HG02588 (cell line): ENCODE measurements around the gene TMEM240.

ENCODE experiments used
- ATAC-seq: cut with Tn5 transposase; IDR thresholded peaks from one replicate; pipeline ENCODE4 v1.9.1; 2021; ENCODE audit warnings: mild to moderate bottlenecking, moderate library complexity; ENCODE audit not compliant: unreplicated experiment

The TMEM240 gene

DNA sequence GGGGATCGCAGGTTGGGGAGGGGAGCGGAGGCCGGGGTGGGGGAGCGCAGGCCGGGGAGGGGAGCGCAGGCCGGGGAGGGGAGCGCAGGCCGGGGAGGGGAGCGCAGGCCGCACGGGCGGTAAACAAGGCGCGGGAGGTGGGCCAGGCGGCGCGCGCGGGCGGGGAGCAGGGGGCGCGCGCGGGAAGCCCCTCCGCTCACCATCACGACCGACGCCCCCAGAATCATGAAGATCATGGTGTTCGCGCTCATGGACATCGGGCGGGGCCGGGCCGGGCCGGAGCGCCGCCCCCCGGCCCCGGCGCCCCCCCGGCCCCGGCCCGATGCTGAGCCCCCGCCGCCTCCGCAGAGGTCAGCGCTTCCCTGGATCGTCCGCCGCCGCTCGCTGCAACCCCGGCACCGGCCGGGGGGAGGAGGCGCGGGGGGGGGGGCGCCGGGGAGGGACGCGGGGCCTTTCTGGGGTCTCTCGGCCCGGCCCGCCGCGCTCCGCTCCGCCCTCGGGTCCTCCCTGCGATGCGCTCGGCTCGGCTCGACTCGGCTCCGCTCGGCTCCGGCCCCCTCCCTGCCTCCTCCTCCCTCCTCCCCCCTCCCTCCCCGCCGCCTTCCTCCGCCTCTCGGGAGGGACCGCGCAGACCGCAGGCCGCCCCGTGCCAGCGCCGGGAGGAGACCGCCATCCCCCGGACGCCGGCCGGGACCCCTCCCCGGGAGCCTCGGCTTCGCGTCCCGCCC lies at the start of gene TMEM240:
Gene TMEM240 (minus strand): TSS at position 535 of the 728 bp plus-strand sequence. CDS start 278 bp downstream, at position 257.
- ATAC-seq, result no peak

DNA sequence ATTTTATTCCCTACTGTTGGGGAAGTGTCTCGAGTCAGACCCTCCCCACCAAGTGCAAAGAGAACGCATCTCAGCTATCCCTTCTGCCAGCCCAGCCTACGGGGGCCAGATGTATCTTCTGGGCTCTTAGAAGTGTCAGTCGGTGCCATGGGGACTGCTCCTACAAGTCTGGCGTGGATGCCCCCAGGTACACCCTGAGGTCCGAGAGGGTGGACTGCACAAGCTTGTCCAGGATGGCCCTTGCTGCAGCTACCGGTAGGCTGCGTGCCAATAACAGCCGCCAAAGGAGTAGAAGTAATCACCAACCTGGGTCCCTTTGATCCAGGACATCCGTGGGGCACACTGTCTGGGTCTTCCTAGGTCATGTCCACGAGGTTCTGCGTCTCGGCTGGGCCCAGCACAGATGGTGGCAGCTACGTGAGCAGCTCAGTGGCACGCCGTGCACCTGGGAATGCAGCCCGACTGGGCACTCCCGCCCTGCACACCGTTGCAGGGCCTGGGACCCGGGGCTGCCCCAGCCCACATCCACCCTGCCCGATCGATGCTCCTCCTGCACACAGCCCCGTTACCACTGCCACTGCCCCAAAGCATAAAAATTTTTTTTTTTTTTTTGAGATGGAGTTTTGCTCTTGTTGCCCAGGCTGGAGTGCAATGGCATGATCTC lies 43.1 kb upstream of the TMEM240 start:
- ATAC-seq, result no peak

DNA sequence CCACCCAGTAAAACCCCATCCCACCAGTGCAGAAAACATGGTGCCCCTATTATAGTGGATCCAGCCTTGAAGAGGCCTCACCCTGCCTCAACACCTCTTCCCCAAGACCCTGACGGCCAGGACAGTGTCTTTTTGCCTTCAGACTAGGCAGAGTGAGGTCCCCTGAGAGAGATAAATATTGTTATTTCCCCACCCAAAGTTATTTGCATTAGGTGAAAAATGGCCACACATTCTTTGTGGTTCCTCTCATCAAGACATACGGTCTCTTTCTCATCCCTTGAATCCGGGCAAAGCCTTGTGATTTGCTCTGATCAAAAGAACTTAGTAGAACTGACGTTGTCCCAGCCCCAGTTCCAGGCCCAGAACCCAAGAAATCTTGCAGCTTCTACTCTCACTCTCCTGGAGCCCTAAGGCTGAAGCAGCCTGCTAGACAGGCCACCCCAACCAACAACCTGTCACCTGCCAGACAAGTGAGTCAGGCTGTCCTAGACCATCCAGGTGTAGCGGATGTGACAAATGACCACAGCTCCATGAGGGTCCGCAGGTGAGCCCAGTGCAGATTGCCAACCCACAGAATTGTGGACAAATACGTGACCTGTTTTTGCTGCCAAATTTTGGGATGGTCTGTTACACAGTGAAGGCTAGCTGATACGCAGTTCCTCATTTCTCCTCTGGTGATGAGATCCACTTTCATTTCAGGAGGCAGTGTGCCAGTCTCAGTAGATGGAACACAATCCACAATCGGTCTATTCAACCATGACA lies 42.3 kb upstream of the TMEM240 start:
- ATAC-seq, result no peak

DNA sequence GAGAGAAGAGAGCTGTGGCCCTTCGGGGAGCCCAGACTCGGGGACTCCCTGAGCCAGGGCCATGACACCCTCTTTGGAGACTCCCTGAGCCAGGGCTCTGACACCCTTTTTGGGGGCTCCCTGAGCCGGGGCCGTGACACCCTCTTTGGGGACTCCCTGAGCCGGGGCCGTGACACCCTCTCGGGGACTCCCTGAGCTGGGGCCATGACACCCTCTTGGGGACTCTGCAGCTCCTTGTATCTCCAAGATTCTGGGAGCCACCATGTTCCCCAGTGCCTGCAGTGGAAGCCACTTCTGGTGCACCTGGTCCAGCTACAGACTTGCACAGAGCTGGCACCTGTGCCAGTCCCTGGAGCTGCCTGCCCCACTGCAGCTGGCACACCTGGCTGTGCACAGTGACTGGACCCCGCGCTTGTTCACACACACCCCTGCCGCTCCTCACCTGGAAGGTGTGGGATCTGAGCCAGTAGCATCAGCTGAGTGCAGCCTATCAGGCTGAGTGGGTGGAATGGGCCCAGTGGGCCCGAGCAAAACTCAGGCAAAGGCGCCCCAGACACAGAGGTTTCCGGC lies 38.0 kb upstream of the TMEM240 start:
- ATAC-seq, result no peak

DNA sequence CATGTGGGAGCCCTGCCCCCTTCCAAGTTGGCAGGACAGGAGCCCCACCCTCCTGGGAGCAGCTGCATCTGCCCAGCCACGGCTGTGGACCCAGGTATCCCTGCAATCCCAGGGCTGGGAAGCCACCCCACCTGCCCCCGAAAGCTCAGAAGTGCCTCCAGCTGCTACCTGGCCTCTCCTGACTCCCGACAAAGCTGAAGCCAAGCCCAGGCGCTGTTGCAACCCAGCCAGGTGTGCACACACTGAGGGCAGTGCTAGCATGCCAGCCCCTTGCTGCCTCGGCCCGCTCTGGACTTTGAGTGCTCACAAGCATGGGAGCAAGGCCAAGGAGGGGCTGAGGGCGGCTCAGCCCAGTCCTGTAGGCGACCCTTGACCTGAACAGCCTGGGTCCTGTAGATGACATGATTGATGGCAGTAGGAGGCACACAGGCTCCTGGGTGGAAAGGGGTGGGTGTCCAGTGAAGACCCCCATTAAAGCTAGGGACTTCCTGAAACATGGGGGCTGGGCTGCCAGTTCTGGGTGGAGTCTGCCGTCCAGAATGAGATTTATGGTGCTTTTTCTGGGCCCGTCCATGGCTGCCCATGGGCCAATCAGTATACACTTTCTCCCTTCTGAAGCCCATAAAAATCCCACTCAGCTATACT lies 37.1 kb upstream of the TMEM240 start:
- ATAC-seq, result no peak

DNA sequence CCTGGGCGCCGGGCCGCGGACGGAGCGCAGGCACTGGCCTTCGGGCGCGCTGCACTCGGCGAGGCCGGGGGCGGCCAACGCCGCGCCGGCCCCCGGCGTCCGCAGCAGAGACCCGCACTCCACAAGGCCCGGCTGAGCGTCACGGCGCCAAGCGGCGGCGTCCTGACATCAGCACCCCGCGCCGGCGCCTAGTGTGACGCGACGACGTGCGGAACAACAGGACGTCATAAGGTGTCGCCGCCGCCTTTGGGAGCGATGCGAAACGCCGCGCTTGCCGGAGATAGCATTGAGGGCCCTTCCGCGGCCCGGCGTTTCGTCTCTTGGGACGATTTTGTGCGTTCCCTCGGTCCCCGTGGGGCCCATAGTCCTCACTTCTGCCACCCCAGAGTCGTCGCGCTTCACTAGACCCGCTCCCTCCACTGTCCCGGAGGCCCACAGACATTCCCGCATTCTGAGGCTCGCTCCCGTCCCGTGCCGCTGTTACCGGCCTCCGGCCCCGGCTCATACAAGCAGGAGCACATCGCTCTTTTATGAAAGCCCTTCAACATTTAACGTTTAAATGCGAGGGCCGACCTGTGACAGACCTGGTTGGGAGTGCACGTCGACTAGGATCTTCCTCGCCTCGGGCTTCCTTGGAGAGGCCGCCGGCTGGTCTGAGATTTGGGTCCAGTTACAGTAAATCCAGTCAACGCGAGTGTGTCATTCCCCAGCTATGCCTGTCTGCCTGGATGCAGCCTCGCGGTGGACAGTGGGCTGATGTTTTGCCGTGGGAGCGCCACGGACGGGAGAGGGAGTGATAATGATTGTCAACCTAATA lies 34.5 kb upstream of the TMEM240 start, which contains the start of gene SSU72:
Gene SSU72 (minus strand): TSS at position 143 of the 817 bp plus-strand sequence. CDS start 306 bp downstream, outside the sequence.
- ATAC-seq, result peak; percentile 76

DNA sequence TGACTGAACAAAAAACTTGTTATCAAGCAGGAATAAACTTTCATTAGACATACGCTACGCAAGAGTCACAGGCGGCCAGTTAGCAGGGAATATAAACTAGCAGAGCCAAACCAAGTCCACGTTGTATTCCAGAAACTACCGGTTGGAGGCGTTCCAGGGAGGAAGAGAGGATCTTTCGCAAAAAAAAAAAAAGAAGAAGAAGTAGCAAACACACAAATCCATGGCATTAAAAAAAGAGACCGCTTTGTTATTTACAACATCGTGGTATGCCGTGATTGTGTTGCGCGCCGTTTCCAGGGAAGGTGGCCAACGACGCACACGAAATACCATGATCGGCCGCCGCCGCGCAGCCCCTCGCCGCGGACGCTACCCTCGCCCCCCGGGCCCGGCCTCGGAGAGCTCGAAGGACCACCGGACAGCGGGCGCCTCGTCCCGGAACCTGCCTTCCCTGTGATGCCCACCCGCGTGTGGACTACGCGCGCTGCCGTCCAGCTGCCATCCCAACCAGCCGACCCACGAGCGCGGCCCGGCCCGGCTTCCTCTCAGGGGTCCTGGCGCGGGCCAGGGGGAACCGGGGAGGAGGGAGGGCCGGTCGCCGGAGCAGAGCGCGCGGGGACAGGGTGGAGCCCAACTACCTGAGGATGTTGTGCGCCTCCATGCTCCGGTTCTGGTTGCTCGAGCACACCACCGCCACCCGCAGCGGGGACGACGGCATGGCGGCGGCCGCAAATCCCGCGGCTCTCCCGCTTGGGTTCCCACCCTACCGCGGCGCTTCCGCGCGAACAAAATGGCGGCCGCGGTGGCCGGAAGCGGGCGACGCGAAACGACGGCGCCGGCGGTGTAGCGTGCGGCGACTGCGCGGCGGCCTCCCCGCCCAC lies 33.7 kb upstream of the TMEM240 start:
- ATAC-seq, result peak; percentile 67

DNA sequence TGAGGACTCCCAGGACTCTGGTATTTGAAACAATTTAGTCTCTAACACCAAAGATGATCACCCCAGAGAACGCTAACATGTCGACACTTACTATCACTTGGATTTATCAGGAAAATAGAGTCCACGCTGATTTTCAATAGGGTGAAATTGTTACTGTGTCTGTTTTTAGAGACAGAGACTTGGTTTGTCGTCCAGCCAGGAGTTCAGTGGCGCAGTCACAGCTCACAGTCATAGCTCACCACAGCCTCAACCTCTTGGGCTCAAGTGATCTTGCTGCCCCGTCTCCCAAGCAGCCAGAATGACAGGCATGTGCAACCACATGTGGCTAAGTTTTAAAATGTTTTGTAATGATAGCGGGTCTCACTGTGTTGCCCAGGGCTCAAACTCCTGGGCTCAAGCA lies 28.9 kb upstream of the TMEM240 start:
- ATAC-seq, result no peak

DNA sequence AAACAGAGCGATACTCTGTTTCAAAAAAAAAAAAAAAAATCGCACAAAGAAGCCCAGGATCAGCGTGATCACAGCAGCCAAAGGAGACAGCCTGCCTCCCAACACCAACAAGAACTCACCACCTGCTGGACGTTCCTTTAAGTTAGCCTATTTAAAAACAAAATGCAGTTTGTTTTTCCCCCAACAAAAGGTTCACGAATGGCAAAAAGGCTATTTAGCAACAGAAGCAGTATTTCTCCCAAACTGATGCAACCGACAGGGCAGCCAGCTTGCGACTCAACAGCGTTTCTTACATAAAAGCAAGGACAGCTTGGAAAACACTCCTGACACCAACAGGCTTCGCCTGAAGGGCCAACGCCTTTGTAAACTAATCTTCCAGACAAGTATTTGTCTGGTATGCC lies 27.5 kb upstream of the TMEM240 start:
- no peak for ATAC-seq

DNA sequence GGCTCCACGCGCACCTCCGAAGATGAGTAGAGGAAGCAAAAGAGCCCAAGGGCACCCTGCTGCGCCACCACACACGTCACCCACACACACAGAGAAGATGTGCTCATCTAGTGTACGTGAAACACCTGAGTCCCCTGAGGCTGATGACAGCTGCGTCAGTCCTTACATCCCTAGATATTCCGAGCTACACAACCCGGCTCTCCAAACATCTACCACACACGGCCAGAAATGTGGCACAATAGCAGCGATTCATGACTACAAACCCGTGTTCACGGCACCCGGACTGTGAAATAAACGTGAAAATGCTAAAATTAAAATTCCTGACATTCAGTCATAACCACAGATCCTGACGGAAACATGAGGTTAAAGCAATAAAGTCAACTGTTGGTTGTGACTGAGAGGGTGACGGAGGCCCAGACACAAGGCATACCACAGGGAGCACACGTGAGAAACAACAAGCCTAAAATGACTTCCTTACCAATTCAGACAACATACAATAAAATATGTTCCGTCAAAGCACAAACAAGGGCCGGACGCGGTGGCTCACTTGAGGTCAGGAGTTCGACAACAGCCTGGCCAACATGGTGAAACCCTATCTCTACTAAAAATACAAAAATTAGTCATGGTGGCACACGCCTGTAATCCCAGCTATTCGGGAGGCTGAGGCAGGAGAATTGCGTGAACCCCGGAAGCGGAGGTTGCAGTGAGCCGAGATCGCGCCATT lies 26.9 kb upstream of the TMEM240 start:
- ATAC-seq, result no peak

DNA sequence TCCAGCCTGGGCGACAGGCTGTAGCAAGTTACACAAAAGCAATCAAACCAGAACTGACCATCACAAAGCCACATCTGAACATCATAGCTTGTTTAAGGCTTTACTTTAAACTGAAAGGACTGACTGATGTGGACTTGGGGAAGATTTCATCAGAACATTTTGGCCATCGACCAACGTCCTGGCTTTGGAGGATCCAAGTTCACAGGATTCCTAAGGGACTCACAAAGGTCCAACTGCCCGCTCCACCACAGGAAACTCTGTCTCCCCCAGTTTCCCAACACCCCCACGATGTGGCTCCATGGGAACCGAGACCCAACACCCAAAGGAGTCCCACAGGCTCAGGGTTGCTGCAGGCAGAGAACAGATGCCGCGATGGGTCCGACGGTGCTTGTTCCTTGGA lies 24.9 kb upstream of the TMEM240 start:
- ATAC-seq, result no peak

DNA sequence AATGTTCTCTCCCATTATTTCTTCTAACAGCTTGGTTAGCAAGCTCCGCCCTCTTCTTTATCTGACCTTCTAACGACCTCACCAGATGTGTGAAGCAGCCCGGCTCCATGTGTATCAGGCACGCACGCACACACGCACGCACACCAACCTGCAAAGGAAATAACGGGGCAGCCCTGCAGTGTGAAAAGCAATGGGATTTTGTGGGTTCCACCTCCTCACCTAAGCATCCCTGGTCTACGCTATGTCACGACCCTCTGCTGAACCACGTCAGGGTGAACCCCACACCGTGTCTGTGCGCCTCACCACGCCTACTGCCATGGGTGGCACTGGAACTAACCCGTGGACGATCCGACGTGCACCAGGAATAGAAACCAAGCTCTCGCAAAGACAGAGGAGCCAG lies 23.8 kb upstream of the TMEM240 start:
- no peak for ATAC-seq

DNA sequence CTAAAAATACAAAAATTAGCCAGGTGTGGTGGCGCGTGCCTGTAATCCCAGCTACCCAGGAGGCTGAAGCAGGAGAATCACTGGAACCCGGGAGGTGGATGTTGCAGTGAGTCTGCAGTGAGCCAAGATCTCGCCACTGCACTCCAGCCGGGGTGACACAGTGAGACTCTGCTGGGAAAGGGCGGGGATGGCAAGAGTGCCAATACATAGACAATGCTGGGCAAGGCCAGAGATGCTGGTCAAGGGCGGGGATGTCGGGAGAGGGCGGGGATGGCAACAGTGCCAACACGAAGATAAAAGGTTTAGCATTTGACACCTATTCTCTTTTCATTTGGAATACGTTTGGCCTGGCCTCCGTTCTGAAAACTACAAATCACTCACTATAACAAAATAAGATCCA lies 23.3 kb upstream of the TMEM240 start:
- ATAC-seq, result no peak

DNA sequence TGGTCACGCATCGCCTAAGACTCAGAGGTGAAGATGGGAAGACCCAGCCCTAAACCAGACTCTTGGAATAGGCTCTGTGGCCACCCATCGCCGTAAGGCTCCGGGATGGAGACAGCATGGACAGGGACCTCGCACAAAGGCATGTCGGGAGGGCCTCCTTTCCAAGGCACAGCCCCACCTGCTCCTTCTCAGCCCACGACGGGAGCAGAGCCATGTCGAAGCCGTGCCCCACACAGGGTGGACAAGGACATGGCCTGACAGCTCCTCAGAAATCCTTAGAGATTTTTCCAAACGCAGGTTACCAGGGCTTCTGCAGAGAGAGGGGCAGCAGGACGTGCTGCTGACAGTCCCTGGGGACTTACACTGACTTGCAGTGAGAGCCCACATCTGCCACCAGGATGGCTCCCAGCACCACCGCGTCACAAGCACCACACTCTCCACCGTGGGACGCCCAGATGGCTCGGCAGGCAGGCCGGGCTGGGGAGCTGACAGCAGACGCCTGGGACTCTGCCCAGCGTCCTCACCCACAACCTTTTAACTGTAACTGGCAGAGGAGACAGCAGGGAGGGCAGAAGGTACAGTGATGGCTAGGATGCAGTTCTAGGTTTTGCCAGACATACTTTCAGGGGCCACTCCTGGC lies 22.3 kb upstream of the TMEM240 start:
- ATAC-seq, result no peak

DNA sequence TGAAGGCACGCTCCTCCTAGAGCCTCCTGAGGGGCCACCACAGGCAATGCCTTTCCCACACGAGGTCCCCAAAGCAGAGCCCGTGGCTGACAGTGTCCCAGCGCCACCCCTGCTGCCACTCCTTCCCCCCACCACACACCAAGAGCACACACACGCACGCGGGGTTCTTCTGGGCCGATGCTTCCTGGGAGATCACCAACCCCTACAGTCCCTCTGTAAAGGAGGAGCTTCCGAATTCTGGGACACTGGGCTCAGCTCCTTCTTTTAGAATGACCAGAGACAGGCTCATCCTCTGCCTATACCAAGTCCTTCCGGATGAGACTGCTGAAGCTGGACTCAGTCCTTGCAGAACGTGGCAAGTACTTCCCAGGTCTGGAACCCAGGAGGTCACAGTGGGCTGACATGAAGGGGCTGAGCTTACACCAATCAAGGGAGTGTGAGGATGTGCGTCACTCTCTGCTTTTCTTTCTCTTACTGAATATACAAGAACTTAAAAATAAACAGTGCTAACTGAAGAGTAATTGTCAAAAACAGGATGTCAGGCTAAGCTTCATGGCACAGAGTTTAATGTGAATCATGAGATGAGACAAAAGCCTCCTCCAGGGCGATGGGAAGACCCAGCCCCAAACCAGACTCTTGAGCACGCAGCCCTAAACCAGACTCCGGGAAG lies 21.5 kb upstream of the TMEM240 start:
- no peak for ATAC-seq

DNA sequence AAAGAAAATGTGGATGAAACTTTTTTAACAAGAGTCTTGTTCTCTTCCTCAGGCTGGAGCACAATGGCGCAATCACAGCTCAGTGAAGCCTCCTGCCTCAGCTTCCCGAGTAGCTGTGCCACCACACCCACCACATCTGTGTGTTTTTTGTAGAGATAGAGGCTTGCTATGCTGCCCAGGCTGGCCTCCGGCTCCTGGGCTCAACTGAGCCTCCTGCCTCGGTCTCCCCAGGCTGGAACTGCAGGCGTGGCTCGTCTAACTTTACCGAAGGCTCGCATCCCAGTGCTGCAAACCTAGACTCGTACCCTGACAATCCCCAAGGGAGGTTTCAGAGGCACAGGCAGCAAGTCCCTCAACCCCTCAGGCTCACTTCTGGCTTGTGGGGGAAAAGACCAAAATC lies 19.8 kb upstream of the TMEM240 start:
- ATAC-seq, result no peak

DNA sequence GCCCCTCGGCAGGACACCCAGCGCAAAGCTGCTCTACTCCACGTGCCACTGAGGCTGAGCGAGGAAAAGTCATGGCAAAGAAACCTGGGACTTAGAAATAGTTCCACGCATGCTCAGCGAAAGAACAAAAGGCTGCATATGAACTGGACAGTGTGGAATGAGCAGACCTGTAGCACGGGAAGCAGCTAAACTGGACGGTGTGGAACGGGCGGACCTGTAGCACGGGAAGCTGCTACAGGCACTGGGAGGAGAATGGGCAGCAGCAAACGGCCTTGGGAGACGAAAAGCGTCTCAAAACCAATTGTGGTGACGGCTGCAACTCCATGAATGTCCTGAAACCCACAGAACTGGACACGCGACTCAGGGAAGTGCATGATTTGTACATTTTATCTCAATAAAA lies 18.6 kb upstream of the TMEM240 start:
- no peak for ATAC-seq
